Nephron progenitor cell (in vitro differentiated cells): ENCODE data around the gene TTC3.
"Not testable (repeated sequence)": the region's sequence is repeated elsewhere in the genome, so short reads cannot be mapped to it uniquely, and the experiment has no call there.

Source experiments
- DNase-seq: peaks from one replicate; pipeline ENCODE4 v3.0.0; 2021
- H3K27ac Mint-ChIP-seq: 2 replicates; pipeline ENCODE4 v1.8.0; 2021; ENCODE audit warnings: mild to moderate bottlenecking, moderate library complexity, mixed read lengths
- H3K27me3 Mint-ChIP-seq: 2 replicates; pipeline ENCODE4 v1.8.0; 2021; ENCODE audit warnings: mild to moderate bottlenecking, low read depth, mixed read lengths; ENCODE audit not compliant: poor library complexity
- H3K36me3 Mint-ChIP-seq: 2 replicates; pipeline ENCODE4 v1.8.0; 2021; ENCODE audit warnings: low read depth, mixed read lengths
- H3K4me1 Mint-ChIP-seq: 2 replicates; pipeline ENCODE4 v1.8.0; 2021; ENCODE audit warnings: mixed read lengths
- H3K4me3 Mint-ChIP-seq: 2 replicates; pipeline ENCODE4 v1.8.0; 2021; ENCODE audit warnings: mild to moderate bottlenecking, moderate library complexity, mixed read lengths
- H3K9me3 Mint-ChIP-seq: 2 replicates; pipeline ENCODE4 v1.8.0; 2021; ENCODE audit warnings: mild to moderate bottlenecking, moderate library complexity, mixed read lengths
- CTCF ChIP-seq: fragments of 200-600 bp; sonication (generic); IDR thresholded peaks from 2 replicates; pipeline ENCODE4 v1.5.0; 2021; ENCODE audit warnings: antibody characterized with exemption

Gene TTC3

DNA sequence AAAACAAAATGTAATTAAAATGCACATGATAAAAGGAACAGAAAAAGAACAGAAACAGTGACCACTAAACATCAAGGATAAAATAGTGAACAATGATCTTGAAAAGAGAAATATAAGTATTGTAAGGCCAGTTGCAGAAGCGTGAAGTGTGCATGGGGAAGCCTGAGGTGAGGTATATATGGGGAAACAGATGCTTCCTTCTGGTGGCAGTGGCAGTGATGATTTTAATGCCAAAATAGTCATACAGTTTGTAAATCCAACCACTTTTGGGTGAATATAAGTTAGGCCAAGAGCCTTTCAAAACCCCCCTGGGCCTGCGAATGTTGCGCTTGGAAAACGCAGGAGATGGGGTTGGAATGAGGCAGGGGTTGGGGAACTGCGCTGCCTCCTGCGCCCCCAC lies 27.3 kb downstream of the TTC3 start:
- H3K4me3 Mint-ChIP-seq, result no peak overlapping the region
- no peaks in the 10 kb centered on the region for H3K4me1 Mint-ChIP-seq
- H3K27ac Mint-ChIP-seq, result no peak overlapping the region
- no peak for DNase-seq
- TF ChIP-seq CTCF, result no peak
- peaks cover 62% of the 10 kb centered on the region for H3K36me3 Mint-ChIP-seq
- no peaks in the 10 kb centered on the region for H3K27me3 Mint-ChIP-seq
- H3K9me3 Mint-ChIP-seq, result peaks cover 15% of the 10 kb centered on the region

DNA sequence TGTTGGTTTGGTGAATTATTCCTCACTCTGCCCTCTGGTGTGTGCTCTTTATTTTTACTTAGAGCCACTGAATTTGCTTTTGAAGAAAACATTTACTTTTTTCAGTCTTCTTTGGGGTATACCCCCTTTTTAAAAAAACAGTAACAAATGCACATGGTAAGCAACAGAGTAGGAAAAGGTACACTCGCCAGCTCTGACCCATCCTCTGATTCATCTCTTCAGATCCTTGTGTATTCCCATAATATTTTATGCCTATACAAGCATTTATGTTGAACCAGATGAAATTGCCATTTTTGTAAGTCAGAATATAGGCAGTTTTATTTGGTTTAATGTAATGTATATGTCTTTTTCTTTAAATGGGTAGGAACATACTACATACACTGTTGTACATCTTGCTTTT lies 28.3 kb downstream of the TTC3 start:
- peaks cover 25% of the 10 kb centered on the region for H3K9me3 Mint-ChIP-seq
- no peak for TF ChIP-seq CTCF
- H3K4me1 Mint-ChIP-seq, result no peaks in the 10 kb centered on the region
- no peak for DNase-seq
- H3K36me3 Mint-ChIP-seq, result peaks cover 69% of the 10 kb centered on the region
- no peak overlapping the region for H3K4me3 Mint-ChIP-seq
- peak overlapping the region; percentile 47 for H3K27ac Mint-ChIP-seq
- no peaks in the 10 kb centered on the region for H3K27me3 Mint-ChIP-seq

DNA sequence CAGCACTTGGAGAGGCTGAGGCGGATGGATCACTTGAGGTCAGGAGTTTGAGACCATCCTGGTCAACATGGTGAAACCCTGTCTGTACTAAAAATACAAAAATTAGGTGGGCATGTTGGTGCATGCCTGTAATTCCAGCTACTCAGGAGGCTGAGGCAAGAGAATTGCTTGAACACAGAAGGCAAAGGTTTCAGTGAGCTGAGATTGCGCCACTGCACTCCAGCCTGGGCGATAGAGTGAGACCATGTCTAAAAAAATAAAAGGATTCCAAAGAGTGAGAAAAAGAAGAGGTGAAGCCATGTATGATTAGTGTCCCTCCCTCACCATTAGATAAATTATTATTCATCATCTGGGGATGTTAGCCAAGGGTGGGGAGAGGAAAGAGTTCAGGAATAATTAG lies 29.7 kb downstream of the TTC3 start:
- DNase-seq, H3K27ac Mint-ChIP-seq, H3K4me3 Mint-ChIP-seq, H3K4me1 Mint-ChIP-seq, H3K27me3 Mint-ChIP-seq: not testable (repeated sequence)
- peaks cover 73% of the 10 kb centered on the region for H3K36me3 Mint-ChIP-seq
- peaks cover 39% of the 10 kb centered on the region for H3K9me3 Mint-ChIP-seq

- peaks cover 78% of the 10 kb centered on the region for H3K9me3 Mint-ChIP-seq
- peaks cover 92% of the 10 kb centered on the region for H3K36me3 Mint-ChIP-seq
- no peak overlapping the region for H3K27ac Mint-ChIP-seq
Observed at GRCh38 chr21:37106998-37107397, 33.9 kb downstream of the TTC3 start.

DNA sequence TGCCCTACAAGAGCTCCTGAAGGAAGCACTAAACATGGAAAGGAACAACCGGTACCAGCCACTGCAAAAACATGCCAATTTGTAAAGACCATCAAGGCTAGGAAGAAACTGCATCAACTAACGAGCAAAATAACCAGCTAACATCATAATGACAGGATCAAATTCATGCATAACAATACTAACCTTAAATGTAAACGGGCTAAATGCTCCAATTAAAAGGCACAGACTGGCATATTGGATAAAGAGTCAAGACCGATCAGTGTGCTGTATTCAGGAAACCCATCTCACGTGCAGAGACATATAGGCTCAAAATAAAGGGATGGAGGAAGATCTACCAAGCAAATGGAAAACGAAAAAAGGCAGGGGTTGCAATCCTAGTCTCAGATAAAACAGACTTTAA lies 38.0 kb downstream of the TTC3 start:
- not testable (repeated sequence) for H3K4me3 Mint-ChIP-seq, DNase-seq, H3K4me1 Mint-ChIP-seq, H3K27ac Mint-ChIP-seq, H3K27me3 Mint-ChIP-seq
- H3K36me3 Mint-ChIP-seq, result peaks cover 88% of the 10 kb centered on the region
- peaks cover 71% of the 10 kb centered on the region for H3K9me3 Mint-ChIP-seq

More at GRCh38 chr21:37106998-37107397, 33.9 kb downstream of the TTC3 start:
- no peaks in the 10 kb centered on the region for H3K27me3 Mint-ChIP-seq
- no peak for DNase-seq
- no peak for TF ChIP-seq CTCF
- H3K4me3 Mint-ChIP-seq, result no peak overlapping the region
- H3K4me1 Mint-ChIP-seq, result no peaks in the 10 kb centered on the region

GRCh38 chr21:37114301-37114700 lies 41.2 kb downstream of the TTC3 start:
- not testable (repeated sequence) for H3K27me3 Mint-ChIP-seq, DNase-seq, H3K4me1 Mint-ChIP-seq, H3K27ac Mint-ChIP-seq, H3K4me3 Mint-ChIP-seq
- H3K36me3 Mint-ChIP-seq, result peaks cover 79% of the 10 kb centered on the region
- H3K9me3 Mint-ChIP-seq, result peaks cover 39% of the 10 kb centered on the region

DNA sequence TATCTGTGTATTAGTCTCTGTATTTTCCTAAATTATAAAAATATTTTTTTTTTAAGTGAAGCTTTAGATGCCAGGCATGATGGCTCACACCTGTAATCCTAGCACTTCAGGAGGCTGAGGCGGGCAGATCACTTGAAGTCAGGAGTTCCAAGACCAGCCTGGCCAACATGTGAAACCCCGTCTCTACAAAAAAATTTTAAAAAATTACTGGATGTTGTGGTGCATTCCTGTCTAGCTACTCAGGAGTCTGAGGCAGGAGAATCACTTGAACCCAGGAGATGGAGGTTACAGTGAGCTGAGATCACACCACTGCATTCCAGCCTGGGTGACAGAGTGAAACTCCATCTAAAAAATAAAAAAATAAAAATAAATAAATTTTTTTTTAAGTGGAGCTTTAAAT lies 43.4 kb downstream of the TTC3 start:
- Mint-ChIP-seq H3K36me3 (peaks cover 59% of the 10 kb centered on the region), H3K9me3 (peaks cover 20% of the 10 kb centered on the region), H3K4me1 (peaks cover 16% of the 10 kb centered on the region)
- H3K27ac Mint-ChIP-seq, H3K4me3 Mint-ChIP-seq, DNase-seq, H3K27me3 Mint-ChIP-seq: not testable (repeated sequence)

- no peak overlapping the region for H3K4me3 Mint-ChIP-seq
- no peak for DNase-seq
- peaks cover 52% of the 10 kb centered on the region for H3K36me3 Mint-ChIP-seq
- peaks cover 16% of the 10 kb centered on the region for H3K4me1 Mint-ChIP-seq
- H3K9me3 Mint-ChIP-seq, result peaks cover 13% of the 10 kb centered on the region
- TF ChIP-seq CTCF, result no peak
- no peak overlapping the region for H3K27ac Mint-ChIP-seq
- no peaks in the 10 kb centered on the region for H3K27me3 Mint-ChIP-seq
Observed at GRCh38 chr21:37117204-37117603, 44.1 kb downstream of the TTC3 start.
